Glutamatergic neuron (in vitro differentiated cells): ENCODE results near the gene SERPINB10. TPM values are rescaled to one million over a fixed set of nuclear protein-coding genes. Genes with fewer than 3 reads are reported as not detected.

ENCODE experiments used
- DNase-seq: peaks from one replicate; pipeline ENCODE4 v3.0.0; 2022
- H3K27ac Mint-ChIP-seq: one replicate; pipeline ENCODE4 v1.8.0; 2020; ENCODE audit warnings: mild to moderate bottlenecking, mixed read lengths, inconsistent platforms; ENCODE audit not compliant: unreplicated experiment
- H3K27me3 Mint-ChIP-seq: one replicate; pipeline ENCODE4 v1.8.0; 2020; ENCODE audit warnings: mild to moderate bottlenecking, moderate library complexity, mixed read lengths, inconsistent platforms; ENCODE audit not compliant: unreplicated experiment
- H3K36me3 Mint-ChIP-seq: one replicate; pipeline ENCODE4 v1.8.0; 2020; ENCODE audit warnings: mild to moderate bottlenecking, mixed read lengths, inconsistent platforms; ENCODE audit not compliant: unreplicated experiment
- H3K4me1 Mint-ChIP-seq: one replicate; pipeline ENCODE4 v1.8.0; 2020; ENCODE audit warnings: mild to moderate bottlenecking, low read depth, mixed read lengths, inconsistent platforms; ENCODE audit not compliant: unreplicated experiment
- H3K4me3 Mint-ChIP-seq: one replicate; pipeline ENCODE4 v1.8.0; 2020; ENCODE audit warnings: mild to moderate bottlenecking, mixed read lengths, inconsistent platforms; ENCODE audit not compliant: unreplicated experiment
- H3K9me3 Mint-ChIP-seq: one replicate; pipeline ENCODE4 v1.8.0; 2020; ENCODE audit warnings: mild to moderate bottlenecking, moderate library complexity, mixed read lengths, inconsistent platforms; ENCODE audit not compliant: unreplicated experiment
- CTCF ChIP-seq: fragments of 200-600 bp; sonication (generic); IDR thresholded peaks from one replicate; pipeline ENCODE4 v1.5.0; 2021; ENCODE audit not compliant: partially characterized antibody, unreplicated experiment
- total RNA-seq: library from RNA; stranded (reverse); fragmentation: NEBNext Ultra II Directional; extraction: Animal tissue kit (Norgen Biotek cat#: 25700); gene quantifications from one replicate; pipeline ENCODE4 v1.2.1, GENCODE V29; 2021; ENCODE audit not compliant: unreplicated experiment

The SERPINB10 gene
- total RNA-seq, 1 donor from 2014 or later, result not detected

- no peaks in the 10 kb centered on the region for H3K27me3 Mint-ChIP-seq
- H3K9me3 Mint-ChIP-seq, result no peaks in the 10 kb centered on the region
- H3K36me3 Mint-ChIP-seq, result no peaks in the 10 kb centered on the region
- TF ChIP-seq CTCF, result no peak
- H3K27ac Mint-ChIP-seq, result no peak overlapping the region
- DNase-seq, result no peak
- H3K4me1 Mint-ChIP-seq, result no peaks in the 10 kb centered on the region
- no peak overlapping the region for H3K4me3 Mint-ChIP-seq
Observed at GRCh38 chr18:63878343-63878742, 29.4 kb upstream of the SERPINB10 start.

DNA sequence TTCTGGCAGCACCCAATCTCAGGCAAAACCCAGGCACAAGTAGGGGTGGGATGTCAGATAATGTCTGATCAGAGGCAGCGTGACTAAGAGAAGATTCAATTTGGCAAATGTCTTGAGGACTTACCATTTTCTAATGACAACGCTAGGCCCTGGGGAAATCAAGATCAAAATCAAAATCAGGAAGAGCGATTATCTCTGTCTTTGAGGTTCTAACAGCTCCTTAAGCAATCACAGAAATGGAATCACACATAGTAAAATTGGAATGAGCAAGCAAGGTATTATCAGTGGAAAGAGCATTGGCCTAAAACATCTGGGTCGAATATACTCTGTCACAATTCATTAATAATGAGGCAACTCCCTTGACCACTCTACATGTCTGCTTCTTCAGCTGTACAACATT, 28.8 kb upstream of the SERPINB10 start:
- Mint-ChIP-seq H3K27me3 (no peaks in the 10 kb centered on the region), H3K9me3 (no peaks in the 10 kb centered on the region), H3K36me3 (no peaks in the 10 kb centered on the region), H3K27ac (no peak overlapping the region), H3K4me3 (no peak overlapping the region), H3K4me1 (no peaks in the 10 kb centered on the region)
- TF ChIP-seq CTCF, result no peak
- DNase-seq, result no peak

- Mint-ChIP-seq H3K27me3 (no peaks in the 10 kb centered on the region), H3K4me3 (no peak overlapping the region), H3K27ac (no peak overlapping the region), H3K4me1 (no peaks in the 10 kb centered on the region), H3K36me3 (no peaks in the 10 kb centered on the region), H3K9me3 (no peaks in the 10 kb centered on the region)
- no peak for TF ChIP-seq CTCF
- DNase-seq, result no peak
Observed at GRCh38 chr18:63879709-63880108, 28.0 kb upstream of the SERPINB10 start.

DNA sequence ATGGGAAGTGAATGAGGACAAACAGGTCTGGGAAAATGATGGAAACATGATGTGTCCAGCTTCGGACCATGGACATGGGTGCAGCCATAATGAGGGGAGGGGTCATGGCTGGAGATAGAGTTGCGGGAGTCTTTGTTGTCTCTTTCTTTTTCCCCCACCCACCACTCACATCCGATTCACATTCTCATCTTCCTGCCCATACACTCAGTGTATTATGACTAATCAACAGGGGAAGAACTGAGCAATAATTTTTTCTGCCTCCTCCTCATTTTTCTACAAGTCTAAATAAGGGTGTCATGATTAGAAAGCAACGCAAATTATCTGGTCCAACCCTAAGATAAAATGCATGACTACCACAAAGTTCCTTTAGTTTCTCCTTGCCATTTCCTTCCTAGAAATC, 25.9 kb upstream of the SERPINB10 start:
- Mint-ChIP-seq H3K9me3 (peaks cover 1% of the 10 kb centered on the region), H3K36me3 (no peaks in the 10 kb centered on the region), H3K27ac (no peak overlapping the region), H3K4me3 (no peak overlapping the region), H3K27me3 (no peaks in the 10 kb centered on the region), H3K4me1 (no peaks in the 10 kb centered on the region)
- no peak for TF ChIP-seq CTCF
- DNase-seq, result no peak

- no peaks in the 10 kb centered on the region for H3K4me1 Mint-ChIP-seq
- no peak overlapping the region for H3K4me3 Mint-ChIP-seq
- peaks cover 1% of the 10 kb centered on the region for H3K9me3 Mint-ChIP-seq
- H3K27ac Mint-ChIP-seq, result no peak overlapping the region
- TF ChIP-seq CTCF, result no peak
- H3K27me3 Mint-ChIP-seq, result no peaks in the 10 kb centered on the region
- DNase-seq, result no peak
- H3K36me3 Mint-ChIP-seq, result no peaks in the 10 kb centered on the region
Observed at GRCh38 chr18:63882333-63883141, 25.2 kb upstream of the SERPINB10 start.
